Lung (tissue), 12 donors: Measurements from ENCODE around the gene ARMC7. TPM values are rescaled to one million over a fixed set of nuclear protein-coding genes. Genes with fewer than 3 reads are reported as not detected.

Experiments used
- ATAC-seq: fragments of 200-7000 bp; cut with Tn5 transposase; one replicate; pipeline ENCODE4 v1.9.1; 2020; ENCODE audit warnings: moderate number of reproducible peaks; ENCODE audit not compliant: insufficient read depth, low FRiP score
- DNase-seq, 3 donors: peaks; one replicate each; pipeline ENCODE4 v3.0.0-alpha.2; 2013 to 2017
- H3K27ac ChIP-seq, 2 donors: one replicate each; pipeline ENCODE4 v1.5.1; 2013; ENCODE audit warnings: mild to moderate bottlenecking in 2 of 2, moderate library complexity in 2 of 2, control low read depth in 1 of 2, inconsistent platforms in 1 of 2, low read depth in 1 of 2, low read length in 1 of 2
- H3K27me3 ChIP-seq, 3 donors: one replicate each; pipeline ENCODE4 v1.5.1; 2013; ENCODE audit warnings: low read length in 2 of 3; ENCODE audit not compliant: control insufficient read depth in 3 of 3, insufficient read depth in 3 of 3
- H3K36me3 ChIP-seq, 4 donors: one replicate each; pipeline ENCODE4 v1.5.1; 2013; ENCODE audit warnings: low read length in 4 of 4, mild to moderate bottlenecking in 1 of 4, moderate library complexity in 1 of 4; ENCODE audit not compliant: control insufficient read depth in 4 of 4, insufficient read depth in 4 of 4
- H3K4me1 ChIP-seq, 5 donors: one replicate each; pipeline ENCODE4 v1.5.1; 2013; ENCODE audit warnings: low read length in 5 of 5, mild to moderate bottlenecking in 2 of 5, moderate library complexity in 1 of 5; ENCODE audit not compliant: control insufficient read depth in 5 of 5, insufficient read depth in 5 of 5
- H3K4me3 ChIP-seq: one replicate; pipeline ENCODE4 v1.5.1; 2013; ENCODE audit warnings: mild to moderate bottlenecking, control low read depth, moderate library complexity
- H3K9ac ChIP-seq, 2 donors: one replicate each; pipeline ENCODE4 v1.5.1; 2013; ENCODE audit warnings: low read length in 2 of 2, control low read depth in 1 of 2; ENCODE audit not compliant: insufficient read depth in 1 of 2
- H3K9me3 ChIP-seq, 4 donors: one replicate each; pipeline ENCODE4 v1.5.1; 2013; ENCODE audit warnings: low read length in 3 of 4, mild to moderate bottlenecking in 1 of 4, moderate library complexity in 1 of 4; ENCODE audit not compliant: control insufficient read depth in 4 of 4, insufficient read depth in 3 of 4
- CTCF ChIP-seq: IDR thresholded peaks from 2 replicates; pipeline ENCODE4 v1.5.1; 2012; ENCODE audit warnings: mild to moderate bottlenecking; ENCODE audit errors: control extremely low read depth, extremely low read depth
- WGBS, 2 donors: extraction: QIAGEN DNeasy Blood & Tissue Kit; methylation state at CpG; one replicate each; pipeline ENCODE4 v1.1.7; 2013; 5-methylcytosine and 5-hydroxymethylcytosine counted together
- polyA plus RNA-seq, 2 donors: library from polyadenylated mRNA; stranded (reverse); fragments of 200-250 nt; gene quantifications; one replicate each; pipeline ENCODE4 v1.2.1, GENCODE V29; 2013
- total RNA-seq, 2 donors: library from RNA; depleted of rRNA in 1 of 2; stranded (reverse); fragments of >200 nt in 1 of 2; gene quantifications; one replicate each; pipeline ENCODE4 v1.2.1, GENCODE V29; 2014 to 2021
- donor health status: control.
- donor health status: control.
- donor health status: Bipolar disorder and iron deficiency.
- donor health status: healthy.
- donor health status: DM: yes; HTN: yes; CAD: no.

The ARMC7 gene
- total and polyA plus RNA-seq, 4 donors: 8.1 to 19.2 (median 11.8) TPM

GRCh38 chr17:75084039-75084660, 25.6 kb upstream of the ARMC7 start:
- Histone ChIP-seq H3K9me3 (no peaks in the 10 kb centered on the region), H3K9ac (peak overlapping the region in 1 of 2 donors; percentile 38), H3K4me3 (no peak overlapping the region), H3K4me1 (peaks cover 0 to 30% (median 4%) of the 10 kb centered on the region in 5 donors), H3K27ac (peak overlapping the region in 1 of 2 donors; percentile 72), H3K36me3 (no peaks in the 10 kb centered on the region), H3K27me3 (no peaks in the 10 kb centered on the region)
- WGBS, 2 donors: 59 to 62% methylated on average over 14 of the region's 14 CpGs
- TF ChIP-seq CTCF: no peak
- DNase-seq (peak; percentile 63 to 74 (median 70)), ATAC-seq (no peak)

GRCh38 chr17:75086496-75087181, 23.1 kb upstream of the ARMC7 start:
- WGBS, 2 donors: 62 to 83% methylated on average over 15 of the region's 15 CpGs
- ATAC-seq: no peak
- Histone ChIP-seq H3K36me3 (no peaks in the 10 kb centered on the region), H3K4me3 (no peak overlapping the region), H3K4me1 (peaks cover 0 to 42% (median 12%) of the 10 kb centered on the region in 5 donors), H3K9ac (no peak overlapping the region), H3K9me3 (no peaks in the 10 kb centered on the region), H3K27ac (peak overlapping the region in 1 of 2 donors; percentile 99), H3K27me3 (no peaks in the 10 kb centered on the region)
- no peak for DNase-seq
- TF ChIP-seq CTCF: no peak

GRCh38 chr17:75087182-75087557, 22.6 kb upstream of the ARMC7 start:
- no peak for TF ChIP-seq CTCF
- ATAC-seq (no peak), DNase-seq (no peak)
- H3K36me3 ChIP-seq: no peaks in the 10 kb centered on the region
- H3K27me3 ChIP-seq: no peaks in the 10 kb centered on the region
- peaks cover 0 to 47% (median 15%) of the 10 kb centered on the region in 5 donors for H3K4me1 ChIP-seq
- peak overlapping the region; percentile 92 to 99 for H3K27ac ChIP-seq
- H3K9me3 ChIP-seq: no peaks in the 10 kb centered on the region
- H3K9ac ChIP-seq: peak overlapping the region; percentile 34 to 56
- WGBS, 2 donors: 46 to 67% methylated on average over 12 of the region's 12 CpGs
- peak overlapping the region; percentile 23 for H3K4me3 ChIP-seq
